Measurements from ENCODE around the gene AURKAIP1. TPM values are rescaled to one million over a fixed set of nuclear protein-coding genes. Genes with fewer than 3 reads are reported as not detected.

The AURKAIP1 gene
- total and polyA plus RNA-seq, 2 donors (not counting 1 experiment from before 2014, with no cell fraction given), result 42.2 to 85.2 TPM

DNA sequence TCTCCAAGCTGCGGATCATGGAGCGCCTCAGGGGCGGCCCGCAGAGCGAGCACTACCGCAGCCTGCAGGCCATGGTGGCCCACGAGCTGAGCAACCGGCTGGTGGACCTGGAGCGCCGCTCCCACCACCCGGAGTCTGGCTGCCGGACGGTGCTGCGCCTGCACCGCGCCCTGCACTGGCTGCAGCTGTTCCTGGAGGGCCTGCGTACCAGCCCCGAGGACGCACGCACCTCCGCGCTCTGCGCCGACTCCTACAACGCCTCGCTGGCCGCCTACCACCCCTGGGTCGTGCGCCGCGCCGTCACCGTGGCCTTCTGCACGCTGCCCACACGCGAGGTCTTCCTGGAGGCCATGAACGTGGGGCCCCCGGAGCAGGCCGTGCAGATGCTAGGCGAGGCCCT lies 47.7 kb downstream of the AURKAIP1 start:
- H3K4me2 ChIP-seq (ENCODE audit: extremely low read depth, insufficient read depth, low read length), result no peak overlapping the region
- H3K36me3 ChIP-seq (ENCODE audit: control insufficient read depth, insufficient read depth, low read length), result peaks cover 8% of the 10 kb centered on the region
- H3K9me3 ChIP-seq (ENCODE audit: control insufficient read depth, insufficient read depth, low read depth, low read length), result no peaks in the 10 kb centered on the region
- no peaks in the 10 kb centered on the region for H3K27me3 ChIP-seq (ENCODE audit: control insufficient read depth, insufficient read depth, low read length)
- H4K20me1 ChIP-seq (ENCODE audit: control insufficient read depth, extremely low read depth, insufficient read depth, low read length), result no peaks in the 10 kb centered on the region
- no peak overlapping the region for H3K4me3 ChIP-seq (replicated peaks in 1 of 4; ENCODE audit: control extremely low read depth in 1 of 4, insufficient read depth in 1 of 4, low read depth in 3 of 4, low read length in 4 of 4)
- no peak for DNase-seq (ENCODE audit: low read depth in 2 of 2)
- no peak overlapping the region for H3K27ac ChIP-seq (ENCODE audit: insufficient read depth, low read length)
- TF ChIP-seq CTCF (conservative IDR thresholded peaks at IDR 0.05 in 1 of 2, IDR thresholded peaks at IDR 0.05 in 1 of 2; ENCODE audit: low read depth in 1 of 2, low read length in 2 of 2), result no peak
- TF ChIP-seq EZH2 (IDR thresholded peaks at IDR 0.05; ENCODE audit: low read length, missing control alignments), result no peak
- peaks cover 13% of the 10 kb centered on the region for H3K4me1 ChIP-seq (ENCODE audit: control insufficient read depth, extremely low read depth, insufficient read depth, low read length)
- no peak overlapping the region for H3K9ac ChIP-seq (ENCODE audit: insufficient read depth, low read length)
- peaks cover 29% of the 10 kb centered on the region for H3K79me2 ChIP-seq (ENCODE audit: control insufficient read depth, insufficient read depth, low read length)
- H2AFZ ChIP-seq (ENCODE audit: low read length), result no peak overlapping the region

- Histone ChIP-seq H3K4me2 (ENCODE audit: extremely low read depth, insufficient read depth, low read length) (peak overlapping the region; percentile 25), H3K9me3 (ENCODE audit: control insufficient read depth, insufficient read depth, low read depth, low read length) (no peaks in the 10 kb centered on the region), H4K20me1 (ENCODE audit: control insufficient read depth, extremely low read depth, insufficient read depth, low read length) (no peaks in the 10 kb centered on the region), H2AFZ (ENCODE audit: low read length) (no peak overlapping the region), H3K4me3 (replicated peaks in 1 of 4; ENCODE audit: control extremely low read depth in 1 of 4, insufficient read depth in 1 of 4, low read depth in 3 of 4, low read length in 4 of 4) (peak overlapping the region in 1 of 4 experiments; percentile 84), H3K36me3 (ENCODE audit: control insufficient read depth, insufficient read depth, low read length) (peaks cover 10% of the 10 kb centered on the region), H3K79me2 (ENCODE audit: control insufficient read depth, insufficient read depth, low read length) (peaks cover 41% of the 10 kb centered on the region), H3K4me1 (ENCODE audit: control insufficient read depth, extremely low read depth, insufficient read depth, low read length) (peaks cover 14% of the 10 kb centered on the region), H3K27ac (ENCODE audit: insufficient read depth, low read length) (no peak overlapping the region), H3K27me3 (ENCODE audit: control insufficient read depth, insufficient read depth, low read length) (no peaks in the 10 kb centered on the region), H3K9ac (ENCODE audit: insufficient read depth, low read length) (no peak overlapping the region)
- DNase-seq (ENCODE audit: low read depth in 2 of 2), result no peak
- no peak for TF ChIP-seq CTCF (conservative IDR thresholded peaks at IDR 0.05 in 1 of 2, IDR thresholded peaks at IDR 0.05 in 1 of 2; ENCODE audit: low read depth in 1 of 2, low read length in 2 of 2)
- TF ChIP-seq EZH2 (IDR thresholded peaks at IDR 0.05; ENCODE audit: low read length, missing control alignments), result no peak
Observed at GRCh38 chr1:1326075-1326605, 48.9 kb downstream of the AURKAIP1 start.

DNA sequence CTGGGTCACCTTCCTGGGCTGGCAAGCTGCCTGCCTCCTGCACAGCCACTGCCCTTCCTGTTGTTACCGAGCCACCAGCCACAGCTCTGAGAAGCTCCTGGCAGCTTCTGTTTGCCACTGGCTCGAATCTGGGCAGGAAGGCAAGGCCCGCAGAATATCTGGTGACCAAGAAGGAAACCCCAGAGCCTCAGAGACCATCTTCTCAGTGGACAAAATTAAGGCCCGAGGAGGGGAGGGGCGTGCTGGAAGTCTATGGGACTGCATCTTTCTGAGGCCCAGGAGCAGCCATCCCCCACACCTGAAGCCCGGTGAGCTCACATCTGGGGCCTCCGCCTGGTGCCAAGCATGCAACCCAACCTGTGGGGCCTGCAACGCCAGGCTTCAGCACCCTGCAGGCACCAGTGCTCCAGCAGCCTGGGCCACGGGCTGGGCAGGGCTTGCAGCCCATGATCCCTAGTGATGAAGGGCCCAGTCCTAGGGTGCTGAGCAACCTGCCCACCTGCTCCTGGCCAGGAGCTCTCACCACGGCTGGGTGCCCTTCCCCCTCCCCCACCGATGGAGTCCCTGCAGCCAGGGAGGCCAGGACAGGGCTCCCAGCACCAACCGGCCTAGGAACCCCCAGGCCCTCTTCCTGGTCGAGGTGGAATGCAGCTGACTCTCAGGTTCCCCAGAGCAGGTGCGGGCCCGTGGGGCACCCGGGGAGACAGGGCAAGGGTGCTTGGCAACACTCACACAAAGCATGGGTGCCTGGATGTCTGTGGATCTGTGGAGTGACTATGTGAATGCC lies 49.5 kb downstream of the AURKAIP1 start:
- no peak for DNase-seq (ENCODE audit: low read depth in 2 of 2)
- H3K27me3 ChIP-seq (ENCODE audit: control insufficient read depth, insufficient read depth, low read length), result no peaks in the 10 kb centered on the region
- peaks cover 47% of the 10 kb centered on the region for H3K79me2 ChIP-seq (ENCODE audit: control insufficient read depth, insufficient read depth, low read length)
- H3K4me2 ChIP-seq (ENCODE audit: extremely low read depth, insufficient read depth, low read length), result peak overlapping the region; percentile 92
- H3K9ac ChIP-seq (ENCODE audit: insufficient read depth, low read length), result peak overlapping the region; percentile 78
- no peak for TF ChIP-seq EZH2 (IDR thresholded peaks at IDR 0.05; ENCODE audit: low read length, missing control alignments)
- TF ChIP-seq CTCF (conservative IDR thresholded peaks at IDR 0.05 in 1 of 2, IDR thresholded peaks at IDR 0.05 in 1 of 2; ENCODE audit: low read depth in 1 of 2, low read length in 2 of 2), result no peak
- no peak overlapping the region for H2AFZ ChIP-seq (ENCODE audit: low read length)
- H3K27ac ChIP-seq (ENCODE audit: insufficient read depth, low read length), result peak overlapping the region; percentile 70
- peaks cover 10% of the 10 kb centered on the region for H3K36me3 ChIP-seq (ENCODE audit: control insufficient read depth, insufficient read depth, low read length)
- H3K9me3 ChIP-seq (ENCODE audit: control insufficient read depth, insufficient read depth, low read depth, low read length), result no peaks in the 10 kb centered on the region
- peaks cover 19% of the 10 kb centered on the region for H3K4me1 ChIP-seq (ENCODE audit: control insufficient read depth, extremely low read depth, insufficient read depth, low read length)
- peak overlapping the region; percentile 68 to 86 (median 80) for H3K4me3 ChIP-seq (replicated peaks in 1 of 4; ENCODE audit: control extremely low read depth in 1 of 4, insufficient read depth in 1 of 4, low read depth in 3 of 4, low read length in 4 of 4)
- H4K20me1 ChIP-seq (ENCODE audit: control insufficient read depth, extremely low read depth, insufficient read depth, low read length), result no peaks in the 10 kb centered on the region
